ENCODE results near the gene LILRB4.
"Not testable (repeated sequence)": the region's sequence is repeated elsewhere in the genome, so short reads cannot be mapped to it uniquely, and the experiment has no call there.

Gene LILRB4

GRCh38 chr19:54668353-54668752 is 5.6 kb downstream of the LILRB4 start:
- no peak for DNase-seq (ENCODE audit: low read depth, low spot score)
- in situ Hi-C loops (cut with HindIII; ENCODE audit: low sequenced_read_pairs), result no loop called here
- TF ChIP-seq CTCF (IDR thresholded peaks at IDR 0.05; ENCODE audit: low read depth, low read length), result no peak
- H3K4me3 ChIP-seq (ENCODE audit: low read depth, low read length), result no peak overlapping the region

GRCh38 chr19:54670576-54671357 is 8.0 kb downstream of the LILRB4 start:
- no peak for TF ChIP-seq CTCF (IDR thresholded peaks at IDR 0.05; ENCODE audit: low read depth, low read length)
- no peak overlapping the region for H3K4me3 ChIP-seq (ENCODE audit: low read depth, low read length)
- no peak for DNase-seq (ENCODE audit: low read depth, low spot score)
- in situ Hi-C loops (cut with HindIII; ENCODE audit: low sequenced_read_pairs), result no loop called here

- TF ChIP-seq CTCF (IDR thresholded peaks at IDR 0.05; ENCODE audit: low read depth, low read length), result no peak
- in situ Hi-C loops (cut with HindIII; ENCODE audit: low sequenced_read_pairs), result no loop called here
- no peak overlapping the region for H3K4me3 ChIP-seq (ENCODE audit: low read depth, low read length)
- DNase-seq (ENCODE audit: low read depth, low spot score), result no peak
Observed at GRCh38 chr19:54673222-54673621, 10.4 kb downstream of the LILRB4 start.

GRCh38 chr19:54674021-54674617 is 11.3 kb downstream of the LILRB4 start:
- peak; percentile 33 for TF ChIP-seq CTCF (IDR thresholded peaks at IDR 0.05; ENCODE audit: low read depth, low read length)
- in situ Hi-C loops (cut with HindIII; ENCODE audit: low sequenced_read_pairs), result no loop called here
- no peak for DNase-seq (ENCODE audit: low read depth, low spot score)
- H3K4me3 ChIP-seq (ENCODE audit: low read depth, low read length), result no peak overlapping the region

GRCh38 chr19:54676210-54676834 is 13.5 kb downstream of the LILRB4 start:
- TF ChIP-seq CTCF (IDR thresholded peaks at IDR 0.05; ENCODE audit: low read depth, low read length), result peak; percentile 83
- in situ Hi-C loops (cut with HindIII; ENCODE audit: low sequenced_read_pairs); H3K4me3 ChIP-seq (ENCODE audit: low read depth, low read length): not testable (repeated sequence)
- DNase-seq (ENCODE audit: low read depth, low spot score), result peak; percentile 5

- TF ChIP-seq CTCF (IDR thresholded peaks at IDR 0.05; ENCODE audit: low read depth, low read length), result no peak
- DNase-seq (ENCODE audit: low read depth, low spot score), result no peak
- in situ Hi-C loops (cut with HindIII; ENCODE audit: low sequenced_read_pairs), result no loop called here
Observed at GRCh38 chr19:54677217-54677616, 14.4 kb downstream of the LILRB4 start.

GRCh38 chr19:54681596-54681995 is 18.8 kb downstream of the LILRB4 start:
- H3K4me3 ChIP-seq (ENCODE audit: low read depth, low read length); DNase-seq (ENCODE audit: low read depth, low spot score); in situ Hi-C loops (cut with HindIII; ENCODE audit: low sequenced_read_pairs): not testable (repeated sequence)

More at GRCh38 chr19:54677217-54677616, 14.4 kb downstream of the LILRB4 start:
- H3K4me3 ChIP-seq (ENCODE audit: low read depth, low read length), result no peak overlapping the region

Measured in astrocyte of the spinal cord (primary cell).